Activated CD4-positive, CD25-positive, alpha-beta regulatory T cell treated with anti-CD3 and anti-CD28 coated beads, Interleukin-2, amount 50 U/mL, for 24 hours (primary cell): ENCODE results near the gene TTLL10.
"Not testable (repeated sequence)": the region's sequence is repeated elsewhere in the genome, so short reads cannot be mapped to it uniquely, and the experiment has no call there.

Source experiments
- ATAC-seq, 2 donors: fragments of 150-1000 bp; cut with Tn5 transposase; one replicate each; pipeline ENCODE4 v1.10.0; 2021; ENCODE audit warnings: mild to moderate bottlenecking in 1 of 2, moderate library complexity in 1 of 2

TTLL10 gene

GRCh38 chr1:1141244-1141910 lies 32.3 kb upstream of the TTLL10 start:
- no peak for ATAC-seq

GRCh38 chr1:1141911-1142250 lies 31.8 kb upstream of the TTLL10 start:
- no peak for ATAC-seq

GRCh38 chr1:1142352-1142751 lies 31.3 kb upstream of the TTLL10 start:
- ATAC-seq = not testable (repeated sequence)

- ATAC-seq = no peak
These were observed 30.8 kb upstream of the TTLL10 start for GRCh38 chr1:1142844-1143243.

GRCh38 chr1:1143636-1144035 lies 30.0 kb upstream of the TTLL10 start:
- ATAC-seq = no peak

- peak; percentile 88 to 91 for ATAC-seq
These were observed 29.4 kb upstream of the TTLL10 start for GRCh38 chr1:1144122-1144842.

GRCh38 chr1:1144843-1145546 lies 28.7 kb upstream of the TTLL10 start:
- no peak for ATAC-seq

GRCh38 chr1:1145547-1145914 lies 28.1 kb upstream of the TTLL10 start:
- no peak for ATAC-seq

GRCh38 chr1:1146026-1146425 lies 27.7 kb upstream of the TTLL10 start:
- ATAC-seq = no peak

GRCh38 chr1:1146596-1146995 lies 27.1 kb upstream of the TTLL10 start:
- no peak for ATAC-seq

- ATAC-seq = no peak
These were observed 25.6 kb upstream of the TTLL10 start for GRCh38 chr1:1148061-1148460.

GRCh38 chr1:1148569-1148968 lies 25.1 kb upstream of the TTLL10 start:
- no peak for ATAC-seq

- no peak for ATAC-seq
These were observed 24.3 kb upstream of the TTLL10 start for GRCh38 chr1:1149416-1149815.

- no peak for ATAC-seq
These were observed 23.6 kb upstream of the TTLL10 start for GRCh38 chr1:1150100-1150499.

GRCh38 chr1:1151306-1151705 lies 22.4 kb upstream of the TTLL10 start:
- no peak for ATAC-seq

GRCh38 chr1:1152431-1152830 lies 21.2 kb upstream of the TTLL10 start:
- not testable (repeated sequence) for ATAC-seq

- ATAC-seq = not testable (repeated sequence)
These were observed 20.5 kb upstream of the TTLL10 start for GRCh38 chr1:1153215-1153614.

GRCh38 chr1:1153874-1154273 lies 19.8 kb upstream of the TTLL10 start:
- no peak for ATAC-seq

- no peak for ATAC-seq
These were observed 18.4 kb upstream of the TTLL10 start for GRCh38 chr1:1155258-1155657.

- no peak for ATAC-seq
These were observed 17.3 kb upstream of the TTLL10 start for GRCh38 chr1:1156140-1157032.

GRCh38 chr1:1157033-1157365 lies 16.7 kb upstream of the TTLL10 start:
- ATAC-seq = no peak

- ATAC-seq = peak; percentile 71 to 76
These were observed 16.2 kb upstream of the TTLL10 start for GRCh38 chr1:1157426-1157913.
